NCI-H128 (cell line): Measurements from ENCODE around the gene OTULINL.

Experiments used
- DNase-seq: peaks from one replicate; lab custom pipeline; 2025; ENCODE audit not compliant: unreplicated experiment; lab: John Stamatoyannopoulos, UW

Gene OTULINL

GRCh38 chr5:14576206-14576605 is 5.4 kb upstream of the OTULINL start:
- DNase-seq, result no peak

- DNase-seq, result no peak
Observed at GRCh38 chr5:14577079-14577725, 4.4 kb upstream of the OTULINL start.

- DNase-seq, result no peak
Observed at GRCh38 chr5:14577971-14578370, 3.6 kb upstream of the OTULINL start.

- DNase-seq, result no peak
Observed at GRCh38 chr5:14579246-14579645, 2.3 kb upstream of the OTULINL start.

GRCh38 chr5:14579731-14580397 is 1.7 kb upstream of the OTULINL start:
- DNase-seq, result no peak

- DNase-seq, result no peak
Observed at GRCh38 chr5:14580398-14581034, 1.1 kb upstream of the OTULINL start.

GRCh38 chr5:14581891-14582796 is 552 bp downstream of the OTULINL start:
- peak; percentile 32 for DNase-seq

- DNase-seq, result no peak
Observed at GRCh38 chr5:14582797-14583137, 1.2 kb downstream of the OTULINL start.

- no peak for DNase-seq
Observed at GRCh38 chr5:14584848-14585247, 3.3 kb downstream of the OTULINL start.

- no peak for DNase-seq
Observed at GRCh38 chr5:14587150-14587549, 5.6 kb downstream of the OTULINL start.

GRCh38 chr5:14588145-14588544 is 6.6 kb downstream of the OTULINL start:
- DNase-seq, result no peak

GRCh38 chr5:14588758-14589543 is 7.4 kb downstream of the OTULINL start:
- DNase-seq, result no peak

GRCh38 chr5:14590949-14591348 is 9.4 kb downstream of the OTULINL start:
- no peak for DNase-seq

GRCh38 chr5:14591548-14591947 is 10.0 kb downstream of the OTULINL start:
- no peak for DNase-seq

- no peak for DNase-seq
Observed at GRCh38 chr5:14593326-14594021, 11.9 kb downstream of the OTULINL start.

GRCh38 chr5:14594378-14595074 is 12.9 kb downstream of the OTULINL start:
- DNase-seq, result no peak

GRCh38 chr5:14595189-14595588 is 13.6 kb downstream of the OTULINL start:
- DNase-seq, result no peak

- no peak for DNase-seq
Observed at GRCh38 chr5:14595891-14596290, 14.3 kb downstream of the OTULINL start.

- DNase-seq, result no peak
Observed at GRCh38 chr5:14597080-14597479, 15.5 kb downstream of the OTULINL start.
